ENCODE data around the gene MRPL32.

GRCh38 chr7:42946627-42946950 lies 14.4 kb downstream of the MRPL32 start:
- no peak for TF ChIP-seq CTCF (IDR thresholded peaks at IDR 0.05; ENCODE audit: insufficient read depth, low read length, poor library complexity, severe bottlenecking)
- TF ChIP-seq EZH2phosphoT487 (conservative IDR thresholded peaks at IDR 0.05; ENCODE audit: low read length) = no peak
